ENCODE data around the gene SNX33. TPM values are rescaled to one million over a fixed set of nuclear protein-coding genes. Genes with fewer than 3 reads are reported as not detected.

SNX33 gene
- total RNA-seq, 3 donors from 2014 or later = 23.6 to 38.2 (median 28.7) TPM

DNA sequence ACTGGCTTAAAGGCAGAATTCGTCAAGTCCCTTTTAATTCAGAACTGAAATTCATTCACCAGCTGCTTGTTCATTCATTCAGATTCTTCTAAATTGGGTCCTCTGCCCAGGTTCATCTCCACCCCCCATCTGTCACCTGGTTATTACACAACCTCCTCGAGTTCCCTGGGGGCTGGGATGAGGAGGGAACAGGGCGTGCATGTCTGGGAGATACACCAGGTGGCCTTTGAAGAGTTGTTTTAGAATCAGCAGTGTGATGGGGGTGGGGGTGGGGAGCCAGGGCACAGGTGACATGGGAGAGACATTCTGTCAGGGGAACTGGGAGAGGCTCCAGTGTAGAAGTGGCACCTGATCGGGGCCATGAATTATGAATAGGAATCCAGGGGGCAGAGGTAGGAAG, 8.2 kb downstream of the SNX33 start:
- Histone ChIP-seq H3K9me3 (no peaks in the 10 kb centered on the region), H3K4me1 (ENCODE audit: low read depth) (peaks cover 36% of the 10 kb centered on the region), H3K4me3 (no peak overlapping the region), H3K36me3 (ENCODE audit: low read depth) (no peaks in the 10 kb centered on the region)
- TF ChIP-seq, protein P1, sequence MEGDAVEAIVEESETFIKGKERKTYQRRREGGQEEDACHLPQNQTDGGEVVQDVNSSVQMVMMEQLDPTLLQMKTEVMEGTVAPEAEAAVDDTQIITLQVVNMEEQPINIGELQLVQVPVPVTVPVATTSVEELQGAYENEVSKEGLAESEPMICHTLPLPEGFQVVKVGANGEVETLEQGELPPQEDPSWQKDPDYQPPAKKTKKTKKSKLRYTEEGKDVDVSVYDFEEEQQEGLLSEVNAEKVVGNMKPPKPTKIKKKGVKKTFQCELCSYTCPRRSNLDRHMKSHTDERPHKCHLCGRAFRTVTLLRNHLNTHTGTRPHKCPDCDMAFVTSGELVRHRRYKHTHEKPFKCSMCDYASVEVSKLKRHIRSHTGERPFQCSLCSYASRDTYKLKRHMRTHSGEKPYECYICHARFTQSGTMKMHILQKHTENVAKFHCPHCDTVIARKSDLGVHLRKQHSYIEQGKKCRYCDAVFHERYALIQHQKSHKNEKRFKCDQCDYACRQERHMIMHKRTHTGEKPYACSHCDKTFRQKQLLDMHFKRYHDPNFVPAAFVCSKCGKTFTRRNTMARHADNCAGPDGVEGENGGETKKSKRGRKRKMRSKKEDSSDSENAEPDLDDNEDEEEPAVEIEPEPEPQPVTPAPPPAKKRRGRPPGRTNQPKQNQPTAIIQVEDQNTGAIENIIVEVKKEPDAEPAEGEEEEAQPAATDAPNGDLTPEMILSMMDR (IDR thresholded peaks at IDR 0.05) = no peak
- no peak for ATAC-seq
- DNase-seq = no peak
- intact Hi-C loops (cut with DNase I, micrococcal nuclease) = no loop called here

GRCh38 chr15:75656331-75656730, 8.6 kb downstream of the SNX33 start:
- no peaks in the 10 kb centered on the region for H3K36me3 ChIP-seq (ENCODE audit: low read depth)
- ATAC-seq (no peak), DNase-seq (no peak)
- TF ChIP-seq, protein P1 (IDR thresholded peaks at IDR 0.05) = no peak
- no peak overlapping the region for H3K4me3 ChIP-seq
- intact Hi-C loops (cut with DNase I, micrococcal nuclease) = no loop called here
- H3K9me3 ChIP-seq = no peaks in the 10 kb centered on the region
- peaks cover 33% of the 10 kb centered on the region for H3K4me1 ChIP-seq (ENCODE audit: low read depth)

- no peak for ATAC-seq
- no peak overlapping the region for H3K4me3 ChIP-seq
- no peaks in the 10 kb centered on the region for H3K36me3 ChIP-seq (ENCODE audit: low read depth)
- intact Hi-C loops (cut with DNase I, micrococcal nuclease) = no loop called here
- TF ChIP-seq, protein P1 (IDR thresholded peaks at IDR 0.05) = no peak
- H3K9me3 ChIP-seq = no peaks in the 10 kb centered on the region
- peaks cover 29% of the 10 kb centered on the region for H3K4me1 ChIP-seq (ENCODE audit: low read depth)
- DNase-seq = no peak
Observed at GRCh38 chr15:75656813-75657212, 9.1 kb downstream of the SNX33 start.

DNA sequence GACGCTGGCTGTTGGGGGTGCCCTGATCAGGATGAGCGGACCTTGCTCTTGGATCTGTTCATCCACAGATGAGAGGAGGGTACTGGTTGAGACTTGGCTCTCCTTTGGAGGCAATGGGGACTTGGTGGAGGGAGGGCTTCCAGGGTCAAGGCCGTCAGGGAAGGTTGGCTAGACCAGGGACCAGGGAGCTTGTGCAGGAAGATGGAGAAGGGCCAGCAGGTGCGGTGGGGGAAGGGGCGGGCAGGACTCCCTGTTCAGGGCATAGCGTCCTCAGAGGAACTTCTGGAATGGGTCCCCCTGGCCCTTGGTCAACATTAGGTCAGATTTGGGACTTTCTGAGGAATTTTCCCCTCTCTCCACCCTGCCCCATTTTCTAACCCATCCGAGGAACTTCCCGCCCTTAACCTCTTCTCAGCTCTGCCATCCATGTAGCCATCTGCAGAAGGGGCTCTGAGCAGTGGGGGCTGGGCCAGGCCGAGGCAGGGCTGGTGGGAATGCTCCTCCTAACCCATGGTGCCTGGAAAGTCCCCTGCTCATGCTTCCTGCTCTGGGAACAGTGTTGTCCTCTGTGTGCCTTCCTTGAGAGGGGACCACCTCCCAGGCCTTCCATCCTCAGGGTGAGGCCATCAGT, 11.5 kb downstream of the SNX33 start:
- TF ChIP-seq, protein P1 (IDR thresholded peaks at IDR 0.05) = no peak
- Histone ChIP-seq H3K4me3 (no peak overlapping the region), H3K9me3 (no peaks in the 10 kb centered on the region), H3K36me3 (ENCODE audit: low read depth) (no peaks in the 10 kb centered on the region), H3K4me1 (ENCODE audit: low read depth) (peaks cover 23% of the 10 kb centered on the region)
- no peak for ATAC-seq
- intact Hi-C loops (cut with DNase I, micrococcal nuclease) = no loop called here
- no peak for DNase-seq

DNA sequence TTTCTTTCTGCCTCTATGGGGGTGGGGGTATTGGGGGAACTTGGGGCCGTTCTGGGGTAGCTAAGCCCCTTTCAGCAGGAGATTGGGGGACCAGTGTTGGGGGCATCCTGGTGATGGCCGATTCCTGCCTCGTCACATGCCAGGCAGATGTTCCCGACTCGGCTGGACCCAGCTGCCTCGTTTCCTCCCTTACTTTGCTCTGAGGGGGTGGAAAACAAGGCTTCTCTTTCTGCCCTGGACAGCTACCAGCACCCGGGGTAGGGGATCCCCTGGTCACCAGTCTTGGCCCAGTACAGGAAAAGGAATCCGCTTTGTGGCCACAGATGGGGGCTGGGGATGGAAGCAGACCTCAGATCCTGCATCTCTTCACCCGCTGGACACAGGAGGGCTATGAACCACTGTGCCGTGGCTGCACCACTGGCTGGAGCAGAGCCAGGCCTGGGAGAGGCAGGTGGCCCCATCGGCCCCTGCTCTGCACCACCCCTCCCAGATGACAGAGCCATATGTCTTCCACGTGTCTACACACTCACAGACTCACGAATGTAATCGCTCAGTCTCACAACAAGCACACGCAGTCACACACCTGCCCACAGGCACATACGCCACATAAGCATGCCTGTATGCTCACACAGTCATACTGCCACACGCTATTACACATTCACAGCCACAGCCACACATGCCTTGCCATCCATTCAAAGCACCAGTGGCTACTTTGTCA, 12.4 kb downstream of the SNX33 start:
- TF ChIP-seq, protein P1 (IDR thresholded peaks at IDR 0.05) = no peak
- DNase-seq (no peak), ATAC-seq (no peak)
- no peaks in the 10 kb centered on the region for H3K36me3 ChIP-seq (ENCODE audit: low read depth)
- no peak overlapping the region for H3K4me3 ChIP-seq
- H3K9me3 ChIP-seq = no peaks in the 10 kb centered on the region
- peaks cover 31% of the 10 kb centered on the region for H3K4me1 ChIP-seq (ENCODE audit: low read depth)
- intact Hi-C loops (cut with DNase I, micrococcal nuclease) = no loop called here
